HEK293 (cell line): ENCODE measurements around the gene IGFALS.

Experiments
- CTCF ChIA-PET: fragments of 350-600 bp; formaldehyde crosslinking; extraction: SDS; loops from one replicate; lab custom pipeline; 2021; ENCODE audit warnings: antibody characterized with exemption; lab: Yijun Ruan, JAX
- POLR2A ChIA-PET: fragments of 300-600 bp; formaldehyde crosslinking; extraction: SDS; loops from one replicate; lab custom pipeline; 2020; ENCODE audit warnings: antibody characterized with exemption, inconsistent platforms; lab: Yijun Ruan, JAX
- H3K27ac ChIP-seq: fragments of 200-500 bp; sonication (Bioruptor generic); 2 replicates; pipeline ENCODE4 v1.5.1; 2014; ENCODE audit warnings: low read depth, low read length, control low read depth, inconsistent platforms; ENCODE audit errors: extremely low read depth
- H3K36me3 ChIP-seq, 2 experiments: fragments of 200-500 bp in 1 of 2; sonication (Bioruptor generic) in 1 of 2; 1 replicate in 1 of 2; 2 replicates in 1 of 2; pipeline ENCODE4 v1.5.1; 2014 to 2017; ENCODE audit warnings: inconsistent platforms in 2 of 2, low read length in 2 of 2; ENCODE audit not compliant: control insufficient read depth in 2 of 2, insufficient read depth in 1 of 2
- H3K4me1 ChIP-seq: fragments of 200-500 bp; sonication (Bioruptor generic); 2 replicates; pipeline ENCODE4 v1.5.1; 2014; ENCODE audit warnings: mild to moderate bottlenecking, low read length, inconsistent platforms; ENCODE audit not compliant: control insufficient read depth, insufficient read depth
- H3K4me3 ChIP-seq: 2 replicates; pipeline ENCODE4 v1.5.1; 2011; ENCODE audit warnings: low read depth, mild to moderate bottlenecking, control low read depth, low read length, moderate library complexity
- H3K9me3 ChIP-seq: fragments of 200-500 bp; sonication (Bioruptor generic); 2 replicates; pipeline ENCODE4 v1.5.1; 2014; ENCODE audit warnings: low read depth, low read length, inconsistent platforms; ENCODE audit not compliant: control insufficient read depth, insufficient read depth
- KLF1 ChIP-seq: fragments of 450-650 bp; formaldehyde crosslinking; IDR thresholded peaks from 2 replicates; pipeline ENCODE4 v1.5.1; 2016; ENCODE audit warnings: missing biosample characterization, missing genetic modification characterization
- MYNN ChIP-seq: fragments of 450-650 bp; formaldehyde crosslinking; IDR thresholded peaks from 2 replicates; pipeline ENCODE4 v1.5.1; 2016; ENCODE audit warnings: missing biosample characterization, missing genetic modification characterization, borderline replicate concordance
- SCRT2 ChIP-seq: fragments of 450-650 bp; formaldehyde crosslinking; IDR thresholded peaks from 2 replicates; pipeline ENCODE4 v1.5.1; 2016; ENCODE audit warnings: missing biosample characterization, missing genetic modification characterization
- TCF7L2 ChIP-seq: IDR thresholded peaks from 2 replicates; pipeline ENCODE4 v1.6.1; 2011; ENCODE audit warnings: low read depth, mild to moderate bottlenecking, inconsistent platforms, low read length, moderate library complexity, borderline replicate concordance
- TRIM28 ChIP-seq: IDR thresholded peaks from 2 replicates; pipeline ENCODE4 v1.6.1; 2011; ENCODE audit warnings: low read length, control low read depth, borderline replicate concordance
- ZFP37 ChIP-seq: fragments of 450-650 bp; formaldehyde crosslinking; IDR thresholded peaks from 2 replicates; pipeline ENCODE4 v1.5.1; 2016; ENCODE audit warnings: missing biosample characterization, missing genetic modification characterization
- ZNF132 ChIP-seq: fragments of 450-650 bp; formaldehyde crosslinking; IDR thresholded peaks from 2 replicates; pipeline ENCODE4 v1.5.1; 2017; ENCODE audit warnings: missing biosample characterization, missing genetic modification characterization, borderline replicate concordance
- ZNF16 ChIP-seq: fragments of 450-650 bp; formaldehyde crosslinking; IDR thresholded peaks from 2 replicates; pipeline ENCODE4 v1.5.1; 2016; ENCODE audit warnings: low read depth, missing biosample characterization, missing genetic modification characterization
- ZNF19 ChIP-seq: fragments of 450-650 bp; formaldehyde crosslinking; IDR thresholded peaks from 2 replicates; pipeline ENCODE4; 2016; ENCODE audit warnings: missing biosample characterization, missing genetic modification characterization, low read depth
- ZNF223 ChIP-seq: fragments of 450-650 bp; formaldehyde crosslinking; IDR thresholded peaks from 2 replicates; pipeline ENCODE4 v1.5.1; 2016; ENCODE audit warnings: missing biosample characterization, missing genetic modification characterization
- ZNF302 ChIP-seq: fragments of 450-650 bp; formaldehyde crosslinking; IDR thresholded peaks from 2 replicates; pipeline ENCODE4 v1.5.1; 2016; ENCODE audit warnings: missing biosample characterization, missing genetic modification characterization, low read depth
- ZNF350 ChIP-seq: fragments of 450-650 bp; formaldehyde crosslinking; IDR thresholded peaks from 2 replicates; pipeline ENCODE4 v1.5.0; 2017; ENCODE audit warnings: missing biosample characterization, mild to moderate bottlenecking, missing genetic modification characterization
- ZNF510 ChIP-seq: fragments of 450-650 bp; formaldehyde crosslinking; IDR thresholded peaks from 2 replicates; pipeline ENCODE4 v1.5.1; 2018; ENCODE audit warnings: mild to moderate bottlenecking, missing genetic modification characterization, missing biosample characterization; ENCODE audit not compliant: insufficient replicate concordance
- ZNF529 ChIP-seq: fragments of 450-650 bp; formaldehyde crosslinking; IDR thresholded peaks from 2 replicates; pipeline ENCODE4 v1.5.1; 2017; ENCODE audit warnings: missing genetic modification characterization, missing biosample characterization; ENCODE audit not compliant: insufficient replicate concordance
- ZNF600 ChIP-seq: fragments of 450-650 bp; formaldehyde crosslinking; IDR thresholded peaks from 2 replicates; pipeline ENCODE4 v1.5.1; 2016; ENCODE audit warnings: missing biosample characterization, missing genetic modification characterization
- ZNF629 ChIP-seq: fragments of 450-650 bp; formaldehyde crosslinking; IDR thresholded peaks from 2 replicates; pipeline ENCODE4 v1.5.1; 2017; ENCODE audit warnings: missing biosample characterization, missing genetic modification characterization
- ZNF707 ChIP-seq: fragments of 450-650 bp; formaldehyde crosslinking; IDR thresholded peaks from 2 replicates; pipeline ENCODE4 v1.5.1; 2016; ENCODE audit warnings: missing biosample characterization, missing genetic modification characterization
- ZNF747 ChIP-seq: fragments of 450-650 bp; formaldehyde crosslinking; IDR thresholded peaks from 2 replicates; pipeline ENCODE4 v1.5.1; 2016; ENCODE audit warnings: missing biosample characterization, missing genetic modification characterization
- ZNF791 ChIP-seq: fragments of 450-650 bp; formaldehyde crosslinking; IDR thresholded peaks from 2 replicates; pipeline ENCODE4 v1.5.1; 2016; ENCODE audit warnings: missing biosample characterization, missing genetic modification characterization
- ZSCAN16 ChIP-seq: fragments of 450-650 bp; formaldehyde crosslinking; IDR thresholded peaks from 2 replicates; pipeline ENCODE4 v1.5.1; 2016; ENCODE audit warnings: missing biosample characterization, missing genetic modification characterization
- TF ChIP-seq, protein P1 (sequence below): fragments of 450-650 bp; formaldehyde crosslinking; IDR thresholded peaks from 2 replicates; pipeline ENCODE4 v1.5.1; 2016; ENCODE audit warnings: missing biosample characterization, missing genetic modification characterization
- TF ChIP-seq, protein P2 (sequence below): fragments of 450-650 bp; formaldehyde crosslinking; IDR thresholded peaks from 2 replicates; pipeline ENCODE4 v1.5.1; 2016; ENCODE audit warnings: missing biosample characterization, missing genetic modification characterization
- TF ChIP-seq, protein P3 (sequence below): fragments of 450-650 bp; formaldehyde crosslinking; IDR thresholded peaks from 2 replicates; pipeline ENCODE4 v1.5.1; 2016; ENCODE audit warnings: missing biosample characterization, missing genetic modification characterization
- TF ChIP-seq, protein P4 (sequence below): fragments of 450-650 bp; formaldehyde crosslinking; IDR thresholded peaks from 2 replicates; pipeline ENCODE4 v1.5.1; 2016; ENCODE audit warnings: missing biosample characterization, missing genetic modification characterization
- TF ChIP-seq, protein P5 (sequence below): fragments of 450-650 bp; formaldehyde crosslinking; IDR thresholded peaks from 2 replicates; pipeline ENCODE4 v1.5.1; 2016; ENCODE audit warnings: missing biosample characterization, missing genetic modification characterization
- TF ChIP-seq, protein P6 (sequence below): sonication (generic); formaldehyde crosslinking; IDR thresholded peaks from 2 replicates; pipeline ENCODE4 v1.8.1; 2022; ENCODE audit warnings: mild to moderate bottlenecking, moderate library complexity, missing genetic modification reagents

IGFALS gene

DNA sequence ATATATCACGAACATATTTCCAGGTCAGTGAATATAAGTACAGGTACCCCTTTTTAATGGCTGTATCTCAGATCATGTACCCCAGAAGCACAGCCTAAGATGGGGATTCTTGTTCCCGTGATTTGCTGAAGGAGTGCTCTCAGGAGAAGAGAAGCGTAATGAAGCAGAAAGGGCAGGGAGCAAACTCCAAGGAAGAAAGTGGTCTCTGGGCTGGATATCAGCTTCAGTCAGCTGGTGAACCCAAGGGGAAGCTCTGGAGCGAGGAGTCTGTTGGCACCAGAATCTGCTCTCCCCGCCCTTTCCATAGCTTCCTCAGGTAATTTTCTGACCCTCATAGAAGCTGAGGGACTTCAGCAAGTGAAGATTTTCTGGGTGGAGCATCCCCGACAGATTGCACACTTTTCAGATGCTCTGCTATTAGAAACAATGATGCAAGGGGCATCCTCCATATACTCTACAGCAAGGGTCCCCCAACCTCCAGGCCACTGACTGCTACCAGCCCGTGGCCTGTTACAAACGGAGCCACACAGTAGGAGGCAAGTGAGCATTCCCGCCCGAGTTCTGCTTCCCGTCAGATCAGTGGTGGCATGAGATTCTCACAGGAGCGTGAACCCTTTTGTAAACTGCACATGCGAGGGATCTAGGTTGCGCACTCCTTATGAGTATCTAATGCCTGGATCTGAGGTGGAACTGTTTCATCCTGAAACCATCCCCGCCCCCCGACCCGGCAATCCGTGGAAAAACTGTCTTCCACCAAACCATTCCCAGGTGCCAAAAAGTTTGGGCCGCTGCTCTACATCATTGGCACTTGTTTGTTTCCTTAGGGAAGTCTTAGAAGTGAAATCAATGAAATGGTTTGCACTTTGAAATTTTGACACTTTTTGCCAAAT, 37.9 kb upstream of the IGFALS start:
- ChIA-PET POLR2A (no interaction called here), CTCF (interaction anchor here (0.6 kb wide), 1 partner anchor 16 kb away, joined by 3 read pairs; no protein-coding TSS in a partner anchor)
- Histone ChIP-seq H3K27ac (no peak overlapping the region), H3K4me1 (no peaks in the 10 kb centered on the region), H3K9me3 (no peaks in the 10 kb centered on the region), H3K4me3 (no peak overlapping the region), H3K36me3 (peaks cover 0 to 15% of the 10 kb centered on the region in 2 experiments; a peak in 1 of 3 replicates)
- TF ChIP-seq ZSCAN16 (no peak), ZNF132 (tag by site-specific recombination) (no peak), ZNF223 (no peak), ZNF19 (tag by site-specific recombination) (no peak), ZNF302 (tag by site-specific recombination) (no peak), ZNF707 (tag by site-specific recombination) (no peak), SCRT2 (tag by site-specific recombination) (no peak), ZNF16 (no peak), MYNN (no peak), ZNF350 (tag by site-specific recombination) (no peak), KLF1 (tag by site-specific recombination) (no peak), ZFP37 (no peak), ZNF791 (no peak)
- TF ChIP-seq, protein P1, sequence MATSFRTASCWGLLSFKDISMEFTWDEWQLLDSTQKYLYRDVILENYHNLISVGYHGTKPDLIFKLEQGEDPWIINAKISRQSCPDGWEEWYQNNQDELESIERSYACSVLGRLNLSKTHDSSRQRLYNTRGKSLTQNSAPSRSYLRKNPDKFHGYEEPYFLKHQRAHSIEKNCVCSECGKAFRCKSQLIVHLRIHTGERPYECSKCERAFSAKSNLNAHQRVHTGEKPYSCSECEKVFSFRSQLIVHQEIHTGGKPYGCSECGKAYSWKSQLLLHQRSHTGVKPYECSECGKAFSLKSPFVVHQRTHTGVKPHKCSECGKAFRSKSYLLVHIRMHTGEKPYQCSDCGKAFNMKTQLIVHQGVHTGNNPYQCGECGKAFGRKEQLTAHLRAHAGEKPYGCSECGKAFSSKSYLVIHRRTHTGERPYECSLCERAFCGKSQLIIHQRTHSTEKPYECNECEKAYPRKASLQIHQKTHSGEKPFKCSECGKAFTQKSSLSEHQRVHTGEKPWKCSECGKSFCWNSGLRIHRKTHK, result no peak
- TF ChIP-seq, protein P2, sequence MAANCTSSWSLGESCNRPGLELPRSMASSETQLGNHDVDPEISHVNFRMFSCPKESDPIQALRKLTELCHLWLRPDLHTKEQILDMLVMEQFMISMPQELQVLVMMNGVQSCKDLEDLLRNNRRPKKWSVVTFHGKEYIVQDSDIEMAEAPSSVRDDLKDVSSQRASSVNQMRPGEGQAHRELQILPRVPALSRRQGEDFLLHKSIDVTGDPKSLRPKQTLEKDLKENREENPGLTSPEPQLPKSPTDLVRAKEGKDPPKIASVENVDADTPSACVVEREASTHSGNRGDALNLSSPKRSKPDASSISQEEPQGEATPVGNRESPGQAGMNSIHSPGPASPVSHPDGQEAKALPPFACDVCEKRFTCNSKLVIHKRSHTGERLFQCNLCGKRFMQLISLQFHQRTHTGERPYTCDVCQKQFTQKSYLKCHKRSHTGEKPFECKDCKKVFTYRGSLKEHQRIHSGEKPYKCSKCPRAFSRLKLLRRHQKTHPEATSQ, result no peak
- TF ChIP-seq, protein P3, sequence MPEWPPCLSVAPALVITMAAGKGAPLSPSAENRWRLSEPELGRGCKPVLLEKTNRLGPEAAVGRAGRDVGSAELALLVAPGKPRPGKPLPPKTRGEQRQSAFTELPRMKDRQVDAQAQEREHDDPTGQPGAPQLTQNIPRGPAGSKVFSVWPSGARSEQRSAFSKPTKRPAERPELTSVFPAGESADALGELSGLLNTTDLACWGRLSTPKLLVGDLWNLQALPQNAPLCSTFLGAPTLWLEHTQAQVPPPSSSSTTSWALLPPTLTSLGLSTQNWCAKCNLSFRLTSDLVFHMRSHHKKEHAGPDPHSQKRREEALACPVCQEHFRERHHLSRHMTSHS (tag by site-specific recombination), result no peak

DNA sequence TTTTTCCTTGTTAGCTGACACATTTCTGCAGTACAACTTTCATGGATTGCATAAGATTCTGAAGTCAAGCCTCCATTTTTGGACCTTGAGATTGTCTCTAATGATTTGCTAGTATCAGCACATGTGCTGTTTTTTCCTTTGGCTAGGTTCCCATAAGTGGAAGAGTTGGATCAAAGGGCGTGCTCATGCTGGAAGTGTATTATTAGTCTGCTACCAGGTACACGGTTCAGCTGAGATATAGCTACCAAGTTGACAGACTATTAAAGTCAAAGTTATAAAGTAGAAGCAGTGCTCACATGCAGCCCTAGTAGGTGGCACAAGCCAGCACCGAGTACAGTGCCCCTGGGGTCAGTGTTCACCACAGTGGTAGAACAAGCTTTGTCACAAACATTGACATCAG, 36.7 kb upstream of the IGFALS start:
- ChIA-PET POLR2A (no interaction called here), CTCF (no interaction called here)
- Histone ChIP-seq H3K4me3 (no peak overlapping the region), H3K4me1 (no peaks in the 10 kb centered on the region), H3K36me3 (peaks cover 0 to 15% of the 10 kb centered on the region in 2 experiments; a peak in 1 of 3 replicates), H3K27ac (no peak overlapping the region), H3K9me3 (no peaks in the 10 kb centered on the region)
- TF ChIP-seq ZFP37, result no peak
- TF ChIP-seq, protein P4, sequence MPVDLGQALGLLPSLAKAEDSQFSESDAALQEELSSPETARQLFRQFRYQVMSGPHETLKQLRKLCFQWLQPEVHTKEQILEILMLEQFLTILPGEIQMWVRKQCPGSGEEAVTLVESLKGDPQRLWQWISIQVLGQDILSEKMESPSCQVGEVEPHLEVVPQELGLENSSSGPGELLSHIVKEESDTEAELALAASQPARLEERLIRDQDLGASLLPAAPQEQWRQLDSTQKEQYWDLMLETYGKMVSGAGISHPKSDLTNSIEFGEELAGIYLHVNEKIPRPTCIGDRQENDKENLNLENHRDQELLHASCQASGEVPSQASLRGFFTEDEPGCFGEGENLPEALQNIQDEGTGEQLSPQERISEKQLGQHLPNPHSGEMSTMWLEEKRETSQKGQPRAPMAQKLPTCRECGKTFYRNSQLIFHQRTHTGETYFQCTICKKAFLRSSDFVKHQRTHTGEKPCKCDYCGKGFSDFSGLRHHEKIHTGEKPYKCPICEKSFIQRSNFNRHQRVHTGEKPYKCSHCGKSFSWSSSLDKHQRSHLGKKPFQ (tag by site-specific recombination), result no peak
- no peak for TF ChIP-seq ZNF791
- no peak for TF ChIP-seq ZNF510 (tag by site-specific recombination)
- TF ChIP-seq TRIM28, result no peak
- no peak for TF ChIP-seq ZNF629
- TF ChIP-seq ZNF747 (tag by site-specific recombination), result no peak
- TF ChIP-seq, protein P5, sequence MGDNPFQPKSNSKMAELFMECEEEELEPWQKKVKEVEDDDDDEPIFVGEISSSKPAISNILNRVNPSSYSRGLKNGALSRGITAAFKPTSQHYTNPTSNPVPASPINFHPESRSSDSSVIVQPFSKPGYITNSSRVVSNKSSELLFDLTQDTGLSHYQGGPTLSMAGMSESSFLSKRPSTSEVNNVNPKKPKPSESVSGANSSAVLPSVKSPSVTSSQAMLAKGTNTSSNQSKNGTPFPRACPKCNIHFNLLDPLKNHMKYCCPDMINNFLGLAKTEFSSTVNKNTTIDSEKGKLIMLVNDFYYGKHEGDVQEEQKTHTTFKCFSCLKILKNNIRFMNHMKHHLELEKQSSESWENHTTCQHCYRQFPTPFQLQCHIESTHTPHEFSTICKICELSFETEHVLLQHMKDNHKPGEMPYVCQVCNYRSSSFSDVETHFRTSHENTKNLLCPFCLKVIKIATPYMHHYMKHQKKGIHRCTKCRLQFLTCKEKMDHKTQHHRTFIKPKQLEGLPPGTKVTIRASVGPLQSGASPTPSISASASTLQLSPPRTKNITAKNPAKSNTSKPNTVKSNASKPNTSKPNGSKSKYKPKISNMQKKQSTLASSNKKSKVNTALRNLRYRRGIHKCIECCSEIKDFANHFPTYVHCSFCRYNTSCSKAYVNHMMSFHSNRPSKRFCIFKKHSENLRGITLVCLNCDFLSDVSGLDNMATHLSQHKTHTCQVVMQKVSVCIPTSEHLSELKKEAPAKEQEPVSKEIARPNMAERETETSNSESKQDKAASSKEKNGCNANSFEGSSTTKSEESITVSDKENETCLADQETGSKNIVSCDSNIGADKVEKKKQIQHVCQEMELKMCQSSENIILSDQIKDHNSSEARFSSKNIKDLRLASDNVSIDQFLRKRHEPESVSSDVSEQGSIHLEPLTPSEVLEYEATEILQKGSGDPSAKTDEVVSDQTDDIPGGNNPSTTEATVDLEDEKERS (tag by site-specific recombination), result no peak
- TF ChIP-seq ZNF529 (tag by site-specific recombination), result no peak
- TF ChIP-seq ZNF600, result no peak
- TF ChIP-seq TCF7L2, result no peak
- TF ChIP-seq, protein P6, sequence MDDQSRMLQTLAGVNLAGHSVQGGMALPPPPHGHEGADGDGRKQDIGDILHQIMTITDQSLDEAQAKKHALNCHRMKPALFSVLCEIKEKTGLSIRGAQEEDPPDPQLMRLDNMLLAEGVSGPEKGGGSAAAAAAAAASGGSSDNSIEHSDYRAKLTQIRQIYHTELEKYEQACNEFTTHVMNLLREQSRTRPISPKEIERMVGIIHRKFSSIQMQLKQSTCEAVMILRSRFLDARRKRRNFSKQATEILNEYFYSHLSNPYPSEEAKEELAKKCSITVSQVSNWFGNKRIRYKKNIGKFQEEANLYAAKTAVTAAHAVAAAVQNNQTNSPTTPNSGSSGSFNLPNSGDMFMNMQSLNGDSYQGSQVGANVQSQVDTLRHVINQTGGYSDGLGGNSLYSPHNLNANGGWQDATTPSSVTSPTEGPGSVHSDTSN (CRISPR knock-in tag), result no peak
- no peak for TF ChIP-seq ZNF19 (tag by site-specific recombination)
